ENCODE data around the gene DEPDC7. TPM values are rescaled to one million over a fixed set of nuclear protein-coding genes. Genes with fewer than 3 reads are reported as not detected.
"Not testable (repeated sequence)": the region's sequence is repeated elsewhere in the genome, so short reads cannot be mapped to it uniquely, and the experiment has no call there.

Gene DEPDC7
- total RNA-seq, 2 experiments from 2014 or later: 2.5 to 2.8 TPM

DNA sequence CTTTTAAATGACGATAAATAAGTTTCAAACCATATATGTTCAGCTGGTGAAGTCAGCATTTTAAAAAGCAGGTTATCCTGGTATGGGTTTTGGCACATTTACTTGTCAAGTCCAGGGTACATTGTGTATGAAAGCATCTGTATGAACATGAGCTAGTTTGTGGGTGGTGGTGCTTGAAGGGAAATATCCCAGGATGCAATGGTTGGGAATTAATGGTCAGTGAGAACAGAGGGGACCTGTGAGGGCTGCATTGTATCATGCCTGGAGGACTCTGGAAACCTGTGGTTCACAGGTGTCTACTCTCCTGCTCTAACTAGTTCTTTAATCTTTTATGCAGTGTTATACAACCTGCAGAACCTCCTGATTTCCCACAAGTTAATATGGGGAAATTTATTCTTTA lies 5.8 kb downstream of the DEPDC7 start:
- POLR2A ChIA-PET: interaction anchor here (2.4 kb wide), 1 partner anchor 18 kb away, joined by 7 read pairs; the partner anchor contains the start of gene TCP11L1
- CTCF ChIA-PET: no interaction called here

DNA sequence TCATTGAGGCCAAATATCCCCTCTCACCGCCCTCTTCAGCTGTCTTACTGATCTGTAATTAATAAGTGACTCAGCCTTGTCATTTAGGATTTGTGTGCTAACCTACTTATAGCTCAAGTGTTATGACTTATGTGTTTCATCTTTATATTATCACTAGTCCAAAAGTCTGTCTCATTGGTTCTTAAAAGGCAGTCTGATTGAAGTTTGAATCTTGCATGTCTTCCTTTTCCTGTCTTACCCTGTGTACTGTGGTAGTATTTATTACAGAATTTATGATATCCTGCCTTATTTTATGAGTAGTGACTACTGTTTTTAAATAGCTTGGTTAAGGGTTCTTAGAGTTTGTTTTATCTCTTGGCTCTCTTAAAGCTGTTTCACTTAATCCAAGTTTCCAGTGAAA lies 6.3 kb downstream of the DEPDC7 start:
- CTCF ChIA-PET: no interaction called here
- POLR2A ChIA-PET: interaction anchor here (2.4 kb wide), 1 partner anchor 18 kb away, joined by 7 read pairs; the partner anchor contains the start of gene TCP11L1

DNA sequence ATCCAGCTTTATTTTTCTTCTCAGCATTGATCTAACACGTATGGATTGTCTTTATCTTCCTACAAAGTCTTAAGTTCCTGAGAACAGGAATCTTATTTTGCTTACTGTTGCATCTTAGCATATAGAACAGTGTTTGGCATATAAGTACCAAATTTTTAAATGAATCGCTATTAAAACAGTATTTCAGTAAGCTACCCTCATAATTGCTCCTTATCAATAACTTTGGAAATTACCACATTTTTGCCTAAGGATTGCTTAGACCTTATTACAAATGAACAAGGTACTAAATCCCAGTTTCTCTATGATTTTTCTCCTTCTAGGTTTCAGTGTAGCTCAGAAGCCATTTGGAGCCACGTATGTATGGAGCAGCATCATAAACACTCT lies 9.7 kb downstream of the DEPDC7 start:
- CTCF ChIA-PET: interaction anchor here (0.5 kb wide), 1 partner anchor 328 kb away, joined by 3 read pairs; no protein-coding TSS in a partner anchor
- POLR2A ChIA-PET: interaction anchor here (0.6 kb wide), 2 partner anchors 12 to 18 kb away, joined by 3 to 5 read pairs; no protein-coding TSS in a partner anchor

DNA sequence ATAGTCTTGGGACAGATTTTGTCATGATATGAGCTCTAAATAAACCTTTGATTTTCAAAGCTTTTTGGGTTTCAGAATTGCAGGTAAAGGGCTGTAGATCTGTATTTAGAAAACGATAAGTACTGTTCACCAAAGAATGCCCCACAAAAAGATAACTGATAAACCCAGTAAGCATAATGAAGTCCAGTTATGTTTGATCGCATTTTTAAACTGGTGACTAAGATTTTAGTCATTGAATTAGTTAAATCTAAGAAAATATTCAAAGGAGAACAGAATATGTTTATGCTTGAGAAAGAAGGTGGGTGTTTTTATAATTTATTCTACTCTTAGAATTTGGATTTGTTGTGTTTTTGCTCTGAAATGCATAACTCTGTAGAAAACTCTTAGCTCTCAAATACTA lies 11.6 kb downstream of the DEPDC7 start:
- POLR2A ChIA-PET: no interaction called here
- CTCF ChIA-PET: interaction anchor here (0.6 kb wide), 1 partner anchor 9 kb away, joined by 3 read pairs; no protein-coding TSS in a partner anchor

DNA sequence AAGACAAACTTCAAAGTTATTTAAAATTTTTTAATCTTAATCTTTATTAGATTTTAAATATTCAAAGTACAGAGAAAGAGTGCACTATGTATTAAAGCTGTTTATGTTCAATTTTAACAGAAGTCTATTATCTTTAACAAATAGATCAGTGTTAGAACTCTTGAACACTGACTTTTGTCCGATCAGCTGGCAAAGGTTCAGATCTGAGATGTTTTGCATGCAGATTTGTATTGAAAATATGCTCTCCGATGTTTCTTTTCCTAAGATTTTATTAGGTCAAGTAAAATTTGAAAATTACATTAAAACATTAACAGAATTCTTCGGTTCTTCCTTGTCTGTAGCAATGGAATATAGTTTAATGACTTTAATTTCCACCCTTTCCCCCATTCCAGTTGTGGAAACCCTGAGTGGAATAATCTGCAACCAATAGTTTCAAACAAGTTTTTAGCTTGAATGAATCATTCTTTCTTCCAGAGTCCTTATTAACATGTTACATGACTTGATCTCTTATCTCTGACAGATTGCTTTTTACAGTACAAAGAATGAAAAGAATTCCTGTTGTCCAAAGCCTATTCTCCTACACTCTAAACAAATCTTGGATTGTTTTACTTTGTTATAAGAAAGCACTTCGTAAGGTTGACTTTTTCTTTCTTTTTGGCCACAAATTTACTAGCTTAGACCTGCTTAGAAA lies 12.3 kb downstream of the DEPDC7 start:
- ChIA-PET POLR2A (no interaction called here), CTCF (no interaction called here)

DNA sequence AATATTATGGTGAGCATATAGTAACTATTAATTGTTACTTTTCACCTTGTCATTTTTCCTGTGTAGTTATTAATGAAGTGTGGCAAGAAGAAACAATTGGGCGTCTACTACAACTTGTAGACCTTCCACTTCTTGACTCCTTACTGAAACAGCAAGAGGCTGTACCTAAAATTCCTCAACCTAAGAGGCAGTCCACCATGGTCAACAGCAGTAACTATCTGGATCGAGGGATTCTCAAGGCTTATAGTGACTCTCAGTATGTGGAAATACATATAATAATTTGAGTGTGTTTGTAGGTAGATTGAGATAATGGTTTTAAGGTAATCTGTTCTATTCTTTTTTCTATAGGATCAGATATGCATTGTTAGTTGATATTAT lies 12.8 kb downstream of the DEPDC7 start:
- ChIA-PET POLR2A (no interaction called here), CTCF (no interaction called here)

DNA sequence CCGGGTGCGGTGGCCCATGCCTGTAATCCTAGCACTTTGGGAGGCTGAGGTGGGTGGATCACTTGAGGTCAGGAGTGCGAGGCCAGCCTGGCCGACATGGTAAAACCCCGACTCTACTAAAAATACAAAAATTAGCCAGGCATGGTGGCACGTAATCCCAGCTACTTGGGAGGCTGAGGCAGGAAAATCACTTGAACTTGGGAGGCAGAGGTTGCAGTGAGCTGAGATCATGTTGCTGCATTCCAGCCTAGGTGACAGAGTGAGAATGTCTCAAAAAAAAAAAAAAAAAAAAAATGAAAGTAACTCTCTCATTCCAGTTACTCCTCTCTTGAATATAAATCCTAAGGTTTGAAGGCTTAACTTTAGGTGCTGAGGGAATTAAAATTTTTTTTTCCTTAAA lies 13.5 kb downstream of the DEPDC7 start:
- CTCF ChIA-PET: not testable (repeated sequence)
- POLR2A ChIA-PET: interaction anchor here (0.6 kb wide), 2 partner anchors 14 to 515 kb away, joined by 3 to 4 read pairs; no protein-coding TSS in a partner anchor

DNA sequence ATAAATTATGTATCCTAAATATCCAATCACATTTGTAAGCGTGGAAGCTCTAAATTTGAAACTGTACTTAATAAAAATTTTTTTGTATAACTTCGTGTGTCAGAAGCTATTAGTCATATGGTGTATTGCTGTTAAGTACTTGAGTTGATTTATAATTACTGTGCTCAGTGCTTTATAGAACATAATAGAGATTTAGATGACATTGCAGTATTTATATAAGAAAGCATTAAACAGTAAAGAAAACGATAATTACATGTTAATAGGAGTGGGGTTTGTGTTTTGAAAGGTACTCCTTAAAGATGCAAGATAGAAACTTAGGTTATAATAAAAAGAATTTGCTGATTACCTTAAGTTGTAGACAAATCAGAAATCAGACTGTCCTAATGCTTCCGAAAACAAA lies 17.8 kb downstream of the DEPDC7 start:
- ChIA-PET CTCF (no interaction called here), POLR2A (no interaction called here)

DNA sequence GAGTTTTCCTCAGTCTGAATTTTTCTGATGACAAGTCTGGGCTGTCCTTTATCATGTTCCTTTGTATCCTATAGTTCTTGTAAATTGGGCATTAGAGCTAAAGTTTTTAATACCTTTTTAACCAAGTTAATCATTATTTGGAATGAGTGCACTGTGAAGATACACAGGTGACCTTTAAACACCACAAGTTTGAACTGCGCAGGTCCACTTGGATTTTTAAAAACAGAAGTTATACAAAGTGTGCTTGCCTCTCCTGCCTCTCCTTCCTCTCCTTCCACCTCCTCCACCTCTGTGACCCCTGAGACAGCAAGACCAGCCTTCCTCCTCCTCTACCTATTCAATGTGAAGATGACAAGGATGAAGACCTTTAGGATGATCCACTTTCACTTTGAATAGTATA lies 19.3 kb downstream of the DEPDC7 start:
- POLR2A ChIA-PET: no interaction called here
- CTCF ChIA-PET: no interaction called here

DNA sequence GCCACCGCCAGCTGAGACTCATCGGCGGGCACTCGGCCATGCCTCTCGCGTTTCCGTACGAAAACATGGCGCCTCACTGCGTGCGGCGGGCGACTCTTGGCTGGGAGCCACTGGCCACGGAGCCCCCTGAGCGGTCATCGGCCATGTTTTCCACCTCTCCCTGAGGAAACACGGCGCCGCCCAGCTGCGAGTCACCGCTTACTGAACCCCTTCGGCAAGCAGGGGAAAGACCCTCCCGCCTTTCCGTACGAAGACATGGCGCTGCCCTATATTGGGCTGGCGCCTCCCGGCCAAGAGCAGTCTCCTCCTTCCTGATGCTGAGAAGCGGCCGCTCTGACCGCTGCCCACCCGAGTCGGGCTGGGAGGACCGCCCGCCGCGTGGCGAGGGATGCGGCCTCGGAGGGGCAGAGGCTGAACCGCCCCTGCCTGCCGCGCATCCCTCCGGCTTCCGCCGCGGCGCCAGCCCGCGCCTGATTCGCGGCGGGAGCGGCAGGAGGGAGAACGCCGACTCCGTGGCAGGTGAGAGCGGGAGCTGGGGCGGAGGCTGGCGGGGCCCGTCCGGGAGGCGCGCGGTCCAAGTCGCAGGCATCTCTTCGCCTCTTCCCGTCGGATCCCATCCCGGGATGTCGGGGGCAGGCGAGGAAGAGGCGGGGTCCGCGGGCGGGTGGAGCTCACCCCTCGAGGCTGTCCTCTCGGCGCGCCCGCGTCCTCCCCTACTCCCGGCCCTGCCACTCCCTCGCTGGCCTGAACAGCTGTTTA lies 23.8 kb downstream of the DEPDC7 start, which contains the start of gene TCP11L1:
Gene TCP11L1 (plus strand): TSS at position 299 of the 759 bp plus-strand sequence. CDS start 4,202 bp downstream, outside the sequence.
- ChIA-PET CTCF (interaction anchor here (1.0 to 2.7 kb wide), 4 partner anchors 17 to 26 kb away, joined by 3 to 15 read pairs (median 4); partner anchors contain the start of gene DEPDC7), POLR2A (interaction anchor here (1.0 to 2.0 kb wide), 7 partner anchors 18 to 146 kb away, joined by 3 to 12 read pairs (median 4); partner anchors contain the start of genes DEPDC7 and QSER1)

DNA sequence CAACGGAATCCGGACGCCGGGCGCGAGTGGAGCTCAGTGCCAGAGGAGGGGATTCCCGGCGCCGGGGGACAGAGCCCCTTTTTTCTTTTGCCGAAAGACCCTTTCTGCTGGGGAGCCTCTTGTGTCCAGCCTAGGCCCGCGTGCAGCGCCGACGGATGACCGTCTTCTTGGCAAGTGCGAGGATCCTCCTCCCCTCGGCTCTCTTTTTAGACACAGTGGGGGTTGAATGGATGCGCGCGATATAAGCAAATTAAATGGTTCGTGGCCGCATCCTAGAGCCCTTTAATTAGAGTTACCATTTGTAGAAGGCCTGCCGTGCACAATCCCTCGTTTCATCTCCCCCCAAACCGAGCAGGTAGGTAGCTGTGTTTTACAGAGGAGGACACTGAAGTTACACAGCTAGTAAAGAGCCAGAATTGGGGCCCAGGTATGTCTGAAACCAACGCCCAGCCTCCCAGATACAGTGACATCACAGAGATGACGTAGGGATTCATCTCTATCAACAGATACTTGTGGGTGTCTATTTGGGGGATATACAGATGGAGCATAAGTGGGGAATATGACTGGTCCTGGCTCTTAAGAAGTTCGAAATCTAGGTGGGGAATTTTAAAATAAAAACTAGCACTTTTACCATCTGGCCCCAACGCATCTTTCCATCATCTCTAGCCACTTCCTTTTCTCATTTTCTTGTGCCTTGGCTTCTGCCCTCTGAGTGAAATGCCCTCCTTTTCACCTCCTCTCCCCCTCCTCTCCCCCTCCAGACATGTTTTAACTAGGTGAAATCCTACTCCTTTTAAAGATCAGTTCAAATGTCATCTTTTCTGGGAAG lies 24.6 kb downstream of the DEPDC7 start:
- POLR2A ChIA-PET: interaction anchor here (1.0 to 2.0 kb wide), 6 partner anchors 19 to 147 kb away, joined by 3 to 12 read pairs (median 4); partner anchors contain the start of genes DEPDC7 and QSER1
- CTCF ChIA-PET: interaction anchor here (1.0 to 2.7 kb wide), 3 partner anchors 21 to 25 kb away, joined by 3 to 15 read pairs (median 6); partner anchors contain the start of gene DEPDC7

DNA sequence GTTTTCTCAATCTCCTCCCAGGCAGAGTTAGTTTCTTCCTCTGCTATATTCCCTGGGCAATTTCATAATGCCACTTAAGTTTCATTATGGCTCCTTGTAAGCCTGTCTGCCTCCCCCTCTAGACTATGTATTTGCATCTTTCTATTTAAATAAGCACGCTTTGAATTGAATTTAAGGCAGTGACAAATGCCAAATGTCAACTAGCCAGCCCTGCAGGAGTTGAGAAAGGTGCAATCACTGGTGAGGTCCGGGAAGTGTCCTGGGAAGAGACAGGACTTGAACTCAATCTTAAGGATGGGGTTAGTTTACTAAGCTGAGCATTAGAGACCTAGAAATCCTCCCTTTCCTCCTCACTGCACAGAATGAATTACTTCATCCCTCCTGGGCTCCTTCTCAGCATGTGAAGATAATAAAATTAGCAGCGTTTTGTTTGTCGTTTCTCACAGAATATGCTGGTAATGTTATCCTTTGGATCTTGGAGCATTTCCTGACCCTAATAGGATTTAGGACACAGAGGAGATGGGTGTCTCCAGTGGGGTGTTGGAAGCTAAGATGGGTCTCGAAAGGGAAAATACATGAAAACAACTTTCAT lies 25.3 kb downstream of the DEPDC7 start:
- ChIA-PET CTCF (interaction anchor here (0.8 to 1.9 kb wide), 2 partner anchors 20 to 24 kb away, joined by 4 to 6 read pairs; no protein-coding TSS in a partner anchor), POLR2A (interaction anchor here (1.3 kb wide), 2 partner anchors 23 to 25 kb away, joined by 4 read pairs; partner anchors contain the start of gene DEPDC7)

DNA sequence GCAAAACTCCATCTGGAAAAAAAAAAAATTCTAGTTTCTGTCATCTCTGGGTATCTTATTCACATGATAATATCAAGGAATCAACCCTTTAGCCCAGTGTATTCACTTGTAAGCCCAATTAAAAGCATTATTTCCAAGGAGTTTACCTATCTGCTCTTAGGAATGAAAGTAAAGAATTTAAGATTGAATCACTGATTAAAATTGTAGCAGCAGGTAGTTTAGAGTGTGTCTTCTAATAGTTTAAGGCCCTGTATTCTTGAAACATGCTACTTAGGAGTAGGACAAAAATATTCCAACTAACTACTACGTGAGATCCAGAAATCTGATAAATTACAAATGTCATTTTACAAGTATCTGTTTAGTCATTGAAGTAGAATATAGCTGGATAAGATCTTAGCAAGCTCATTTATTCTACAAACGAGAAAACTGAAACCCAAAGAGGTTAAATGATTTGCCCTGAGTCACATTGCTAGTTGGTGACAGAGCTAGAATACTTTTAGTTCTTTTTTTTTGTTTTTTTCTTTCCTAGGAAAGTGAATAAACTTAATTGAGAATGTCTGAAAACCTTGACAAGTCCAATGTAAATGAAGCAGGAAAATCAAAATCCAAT lies 27.6 kb downstream of the DEPDC7 start:
- ChIA-PET CTCF (interaction anchor here (0.8 to 1.6 kb wide), 4 partner anchors 20 to 83 kb away, joined by 3 to 5 read pairs (median 3); no protein-coding TSS in a partner anchor), POLR2A (interaction anchor here (0.6 to 1.6 kb wide), 4 partner anchors 14 to 69 kb away, joined by 3 to 6 read pairs (median 4); no protein-coding TSS in a partner anchor)

DNA sequence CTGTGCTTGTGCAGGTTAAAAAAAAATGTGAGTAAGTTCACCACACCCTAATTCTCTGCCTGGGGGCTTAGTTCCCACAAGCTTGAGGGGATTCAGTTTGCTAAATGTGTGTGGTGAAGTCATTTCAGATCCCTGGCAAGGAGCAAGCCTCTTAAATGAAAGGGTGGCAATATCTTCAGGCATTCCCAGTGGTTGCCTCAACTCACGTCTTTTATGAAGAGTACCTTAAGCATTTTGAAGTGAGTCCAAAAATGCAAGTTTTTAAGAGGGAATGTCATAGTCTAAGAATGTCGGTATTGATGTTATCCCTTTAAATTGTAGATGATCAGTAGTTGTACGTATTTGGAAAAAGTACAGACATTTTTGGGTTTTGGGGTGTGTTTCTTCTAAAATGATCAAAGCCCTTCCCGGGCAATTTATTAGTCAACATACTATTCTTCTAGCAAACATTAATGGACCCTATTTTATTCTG lies 28.6 kb downstream of the DEPDC7 start:
- ChIA-PET POLR2A (interaction anchor here (0.6 to 1.6 kb wide), 2 partner anchors 19 to 34 kb away, joined by 3 to 6 read pairs; no protein-coding TSS in a partner anchor), CTCF (interaction anchor here (0.8 to 1.5 kb wide), 4 partner anchors 10 to 84 kb away, joined by 3 read pairs; no protein-coding TSS in a partner anchor)

DNA sequence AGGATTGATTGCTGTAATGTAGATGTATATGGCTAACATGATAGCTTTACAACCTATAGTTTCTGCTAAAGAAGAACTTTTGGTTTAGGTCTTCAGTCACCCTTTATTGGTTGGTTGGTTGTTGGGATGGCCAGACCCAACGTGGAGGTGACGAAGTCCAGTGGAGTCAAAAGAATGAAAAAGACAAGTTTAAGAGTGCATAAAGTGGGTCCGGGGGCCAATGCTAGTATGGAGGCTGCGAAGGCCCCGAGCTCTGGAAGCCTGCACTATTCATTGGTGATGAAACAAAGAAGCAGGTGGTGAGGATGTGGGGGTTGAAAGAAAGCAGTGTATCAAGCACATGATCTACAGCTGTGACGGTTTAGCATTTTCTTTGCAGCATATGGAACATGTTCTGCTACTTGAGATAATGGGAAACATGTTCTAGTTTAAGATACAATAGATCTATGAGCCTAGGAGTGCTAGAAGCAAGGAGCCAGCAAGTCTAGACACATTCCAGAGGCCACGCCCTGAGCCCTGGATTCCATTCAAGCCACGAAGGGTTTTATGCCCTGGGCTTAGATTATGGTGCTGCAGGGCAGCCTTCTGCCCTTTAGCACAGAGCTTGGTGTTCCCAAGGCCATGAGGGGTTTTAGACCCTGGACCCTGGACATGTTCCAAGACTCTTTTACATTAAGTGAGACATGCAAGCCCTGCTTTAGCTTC lies 30.0 kb downstream of the DEPDC7 start:
- CTCF ChIA-PET: interaction anchor here (0.5 to 1.2 kb wide), 3 partner anchors 8 to 818 kb away, joined by 3 read pairs; no protein-coding TSS in a partner anchor
- POLR2A ChIA-PET: no interaction called here

DNA sequence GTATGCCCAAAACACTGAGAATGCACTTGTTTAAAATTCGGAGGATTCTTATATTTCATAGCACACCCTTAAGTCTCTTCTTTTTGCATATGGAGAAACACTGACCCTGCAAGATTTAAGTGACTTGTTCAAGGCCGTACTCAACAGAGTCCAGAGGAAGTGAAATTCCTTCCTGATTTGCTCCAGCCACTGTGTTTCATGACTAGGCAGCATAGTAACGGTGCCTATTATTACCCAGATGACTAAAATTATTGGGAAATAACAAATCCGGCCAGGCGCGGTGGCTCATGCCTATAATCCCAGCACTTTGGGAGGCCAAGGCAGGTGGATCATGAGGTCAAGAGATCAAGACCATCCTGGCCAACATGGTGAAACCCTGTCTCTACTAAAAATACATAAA lies 33.0 kb downstream of the DEPDC7 start:
- CTCF ChIA-PET, POLR2A ChIA-PET: not testable (repeated sequence)

All from activated CD8-positive, alpha-beta memory T cell treated with anti-CD3 and anti-CD28 coated beads for 36 hours (primary cell).